Measurements from ENCODE around the gene RACK1.

RACK1 gene

DNA sequence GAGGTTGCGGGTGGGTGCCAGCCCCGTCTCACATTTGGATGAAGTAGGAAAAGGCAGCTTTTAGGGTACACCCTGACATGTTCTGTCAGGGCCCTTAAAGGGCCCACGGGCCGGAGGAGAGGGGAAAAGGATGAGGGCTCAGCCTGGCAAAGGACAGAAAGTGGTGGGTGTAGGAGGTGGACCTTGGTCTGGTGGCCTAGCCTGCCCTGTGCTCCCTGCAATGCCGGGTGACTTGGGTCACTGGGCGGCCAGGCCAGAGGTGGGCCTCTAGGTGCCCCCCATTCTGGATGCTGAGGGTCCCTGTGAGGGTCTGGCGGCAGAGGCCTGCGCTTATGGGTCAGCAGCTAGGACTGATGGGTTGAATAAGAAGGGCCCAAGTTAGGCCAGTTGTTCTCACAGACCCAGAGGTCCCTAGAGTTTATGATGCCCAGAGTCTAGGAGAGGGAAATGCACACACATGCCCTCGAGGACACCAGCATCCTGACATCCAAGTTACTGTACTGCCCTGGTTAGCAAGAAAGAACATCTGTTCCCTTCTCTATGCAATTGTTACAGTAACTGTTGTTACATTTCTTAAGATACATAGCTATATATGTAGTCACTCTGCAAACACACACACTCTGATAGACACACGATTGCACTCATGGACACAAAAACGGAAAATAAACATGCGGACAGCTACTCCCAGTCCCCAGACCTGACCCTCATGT, 51.2 kb downstream of the RACK1 start:
- DNase-seq, result no peak

DNA sequence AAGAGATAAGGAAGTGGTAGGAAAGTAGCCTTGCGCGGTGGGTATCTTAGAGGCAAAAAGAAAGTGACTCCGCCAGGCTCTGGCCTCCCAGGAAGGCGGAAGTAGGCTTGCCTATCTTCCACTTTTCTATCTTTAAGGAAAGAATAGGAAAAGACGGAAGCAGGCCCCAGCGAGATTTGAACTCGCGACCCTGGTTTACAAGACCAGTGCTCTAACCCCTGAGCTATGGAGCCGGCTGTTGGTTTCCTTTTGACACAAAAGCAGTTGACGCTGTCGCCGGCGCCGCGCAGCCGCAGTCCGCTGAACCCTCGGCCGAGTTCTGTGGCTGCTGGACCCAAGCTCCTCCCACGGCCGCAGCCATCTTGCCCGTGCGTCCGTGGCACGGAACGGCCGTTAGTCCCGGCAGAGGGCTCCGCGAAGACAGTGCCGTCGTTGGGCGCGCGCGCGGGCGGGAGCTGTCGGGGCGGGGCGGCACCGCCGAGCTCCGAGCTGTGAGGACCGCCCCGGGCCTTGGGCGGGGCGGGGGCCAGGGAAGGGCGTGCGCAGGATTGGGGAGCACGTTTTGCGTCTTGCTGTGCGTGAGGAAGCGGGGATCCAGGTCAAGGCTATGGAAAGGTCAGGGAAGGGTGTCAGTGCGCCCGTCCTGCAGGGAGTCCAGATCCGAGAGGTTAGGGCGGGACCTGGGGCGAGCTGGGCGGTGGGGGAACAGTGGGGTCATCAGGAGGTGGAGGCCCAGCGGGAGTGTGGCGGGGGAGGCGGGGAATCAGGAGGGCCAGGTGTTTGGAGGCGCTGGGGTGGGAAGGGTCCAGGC, 52.0 kb downstream of the RACK1 start:
- DNase-seq, result no peak

DNA sequence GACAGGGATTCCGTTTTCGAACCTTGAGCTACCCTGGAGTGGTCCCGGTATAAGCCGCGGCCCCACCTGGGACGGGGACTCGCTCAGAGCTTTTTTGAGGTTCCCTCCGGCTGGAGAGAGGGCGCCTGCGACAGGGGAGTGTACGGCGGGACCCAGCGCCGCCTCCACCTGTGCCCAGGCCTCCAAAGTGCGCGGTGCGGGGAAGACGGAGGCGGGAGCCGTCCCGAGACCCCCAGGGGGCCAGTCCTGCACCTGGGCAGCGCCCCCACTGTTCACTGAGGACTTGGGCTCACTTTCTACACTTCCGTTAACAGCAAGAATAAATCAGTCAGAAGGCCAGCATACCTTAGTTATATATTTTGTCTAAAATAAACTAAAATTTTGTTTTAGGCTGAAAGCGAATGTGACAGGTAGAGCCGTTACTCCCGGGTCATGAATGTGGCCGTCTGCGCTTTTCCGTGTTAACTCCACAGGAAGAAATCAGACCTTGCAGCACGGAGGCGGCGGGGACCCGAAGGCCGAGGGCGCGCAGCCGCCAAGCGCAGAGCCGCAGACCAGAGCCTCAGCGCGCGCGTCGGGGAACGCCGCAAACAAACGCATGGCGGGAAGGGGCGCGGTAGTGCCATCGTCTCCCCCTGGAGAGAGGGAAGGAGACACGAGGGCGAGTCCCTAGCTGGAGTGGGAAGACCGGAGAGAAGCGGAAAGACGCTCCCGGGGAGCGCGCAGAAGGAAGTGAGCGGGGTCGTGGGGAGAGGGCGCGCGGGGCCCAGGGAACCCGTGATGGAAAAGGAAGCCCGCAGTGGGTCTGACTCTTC, 52.8 kb downstream of the RACK1 start:
- DNase-seq, result no peak

DNA sequence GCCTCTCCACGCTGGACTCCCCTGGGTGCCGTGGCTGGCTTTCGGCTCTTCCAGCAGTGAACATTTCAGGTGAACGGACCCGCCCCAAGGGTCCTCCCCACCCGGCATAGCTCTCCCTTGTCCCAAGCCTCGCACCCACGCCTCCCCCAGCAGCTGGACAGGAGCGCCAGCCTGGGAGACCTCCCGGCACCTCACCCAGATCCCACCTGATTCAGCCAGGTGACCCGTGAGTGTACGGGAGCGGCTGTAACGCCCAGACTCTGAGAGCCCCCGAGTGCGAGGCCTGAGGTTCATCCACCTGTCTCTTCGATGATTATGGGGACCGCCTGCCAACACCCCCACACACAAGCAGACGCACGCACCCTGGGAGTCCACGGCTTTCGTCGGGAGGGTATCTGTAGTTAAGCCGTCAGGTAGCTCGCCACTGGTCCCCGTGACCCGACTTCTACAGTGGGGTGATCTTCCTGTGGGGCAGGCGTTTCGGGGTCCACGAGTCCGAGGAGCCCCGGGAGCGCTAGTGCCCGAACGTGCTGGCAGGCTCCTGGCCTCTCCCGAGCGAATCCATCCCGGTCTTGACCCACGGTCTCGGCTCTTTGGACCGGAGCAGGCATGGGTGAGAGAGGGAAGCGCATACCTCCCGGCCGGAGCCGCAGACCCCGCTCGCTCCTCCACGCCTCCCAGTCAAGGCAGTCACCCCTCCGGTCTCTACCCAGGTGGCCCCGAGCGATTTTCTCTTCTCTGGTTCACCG, 53.6 kb downstream of the RACK1 start:
- no peak for DNase-seq

- no peak for DNase-seq
Measured at GRCh38 chr5:181189363-181189961, 54.2 kb downstream of the RACK1 start.

- no peak for DNase-seq
Measured at GRCh38 chr5:181188700-181189362, 54.9 kb downstream of the RACK1 start.

DNA sequence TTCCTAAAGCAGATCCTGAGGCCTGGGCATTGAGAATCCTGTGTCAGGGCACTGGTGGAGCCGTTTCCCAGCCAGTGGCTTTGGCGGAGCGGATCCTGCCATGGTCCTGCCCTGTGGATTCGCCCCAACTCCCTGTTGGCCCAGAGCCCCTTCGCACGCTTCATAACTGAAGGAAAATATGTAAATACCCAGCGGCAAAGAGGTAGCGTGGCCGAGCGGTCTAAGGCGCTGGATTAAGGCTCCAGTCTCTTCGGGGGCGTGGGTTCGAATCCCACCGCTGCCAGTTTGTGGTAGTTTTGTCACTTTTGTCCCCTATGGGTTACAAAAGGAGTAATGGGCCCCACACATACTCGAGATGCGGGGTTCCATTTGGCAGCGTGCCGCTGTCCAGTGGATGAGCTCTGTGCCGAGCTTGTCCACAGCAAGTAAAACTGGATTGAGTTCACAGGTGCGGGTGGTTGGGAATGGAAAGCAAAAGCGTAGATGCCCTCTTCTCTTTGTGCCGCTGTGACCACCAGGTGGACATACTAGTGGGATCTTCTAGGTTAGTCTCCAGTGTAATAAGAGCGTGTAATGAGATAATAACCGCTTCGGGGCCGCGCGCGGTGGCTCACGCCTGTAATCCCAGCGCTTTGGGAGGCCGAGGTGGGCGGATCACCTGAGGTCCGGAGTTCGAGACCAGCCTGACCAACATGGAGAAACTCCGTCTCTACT, 56.0 kb downstream of the RACK1 start:
- DNase-seq, result no peak

GRCh38 chr5:181186986-181187499, 56.7 kb downstream of the RACK1 start:
- no peak for DNase-seq

All from hippocampal formation (tissue), 2 donors.